Prostate gland (tissue), 2 donors: Measurements from ENCODE around the gene GLIPR2. TPM values are rescaled to one million over a fixed set of nuclear protein-coding genes. Genes with fewer than 3 reads are reported as not detected.

ENCODE experiments used
- DNase-seq: peaks from one replicate; pipeline ENCODE4 v3.0.0-alpha.2; 2019; ENCODE audit warnings: low spot score
- H3K27ac ChIP-seq, 2 donors: fragments of 200-600 bp; sonication (generic); 2 replicates each; pipeline ENCODE4 v1.5.1; 2017 to 2019
- H3K27me3 ChIP-seq: fragments of 200-600 bp; sonication (generic); replicated peaks from 2 replicates; pipeline ENCODE4 v1.5.1; 2019; ENCODE audit not compliant: insufficient read depth
- H3K36me3 ChIP-seq, 2 donors: fragments of 200-600 bp; sonication (generic); 1 replicate in 1 of 2; 2 replicates in 1 of 2; pipeline versions ENCODE4 v1.5.1 to v1.8.1; 2017 to 2019
- H3K4me1 ChIP-seq: fragments of 200-600 bp; sonication (generic); replicated peaks from 2 replicates; pipeline ENCODE4 v1.5.1; 2019
- H3K4me3 ChIP-seq, 2 donors: fragments of 200-600 bp; sonication (generic); 2 replicates each; pipeline ENCODE4 v1.5.1; 2017 to 2019
- H3K9me3 ChIP-seq: fragments of 200-600 bp; sonication (generic); 2 replicates; pipeline ENCODE4 v1.5.1; 2017
- POLR2A ChIP-seq: fragments of 450-650 bp; IDR thresholded peaks from one replicate; pipeline ENCODE4 v1.6.1; 2016; ENCODE audit warnings: antibody characterized with exemption, mild to moderate bottlenecking
- POLR2AphosphoS5 ChIP-seq: sonication (generic); formaldehyde crosslinking; IDR thresholded peaks from one replicate; pipeline ENCODE4 v1.6.1; 2017; ENCODE audit warnings: antibody characterized with exemption
- WGBS: methylation state at CpG from one replicate; pipeline ENCODE4 v1.1.5; 2018; 5-methylcytosine and 5-hydroxymethylcytosine counted together
- intact Hi-C: fragments of 100-400 bp; cut with DNase I; formaldehyde crosslinking; loops from one replicate; pipeline ENCODE4 v1.14.2; 2022
- total RNA-seq, 2 donors: library from RNA; depleted of rRNA; stranded (reverse); fragments of >200 nt; gene quantifications; one replicate each; pipeline ENCODE4 v1.1.0, GENCODE V29; 2016
- TF ChIP-seq, protein P1 (sequence below), 4 experiments: fragments of 200-600 bp in 2 of 4; fragments of 450-650 bp in 2 of 4; sonication (generic) in 2 of 4; IDR thresholded peaks; 1 replicate in 3 of 4; 2 replicates in 1 of 4; pipeline ENCODE4 v1.5.1; 2016 to 2019; ENCODE audit warnings: antibody characterized with exemption in 4 of 4, mild to moderate bottlenecking in 2 of 4, moderate library complexity in 2 of 4

The GLIPR2 gene
- total RNA-seq, 2 donors from 2014 or later = 21.6 to 36.5 TPM

DNA sequence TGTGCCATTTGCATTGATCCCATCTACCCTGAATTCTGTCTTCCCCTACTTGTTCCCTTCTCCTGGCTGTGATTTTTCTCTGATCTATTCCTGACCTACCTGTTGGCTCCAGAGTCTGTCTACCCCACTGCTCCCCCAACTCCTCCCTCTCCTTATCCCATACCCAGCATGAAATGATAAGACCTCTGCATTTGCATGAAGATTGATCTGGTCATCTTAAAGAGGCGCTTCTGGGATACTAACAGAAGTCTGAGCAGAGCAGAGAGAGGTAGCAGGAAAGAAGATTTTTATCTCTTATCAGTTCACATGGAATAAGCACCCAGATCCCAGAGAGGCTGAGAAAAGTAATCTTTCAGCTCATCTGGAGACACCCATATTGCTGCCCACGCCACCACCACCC is 18.3 kb upstream of the GLIPR2 start:
- no peaks in the 10 kb centered on the region for H3K36me3 ChIP-seq

DNA sequence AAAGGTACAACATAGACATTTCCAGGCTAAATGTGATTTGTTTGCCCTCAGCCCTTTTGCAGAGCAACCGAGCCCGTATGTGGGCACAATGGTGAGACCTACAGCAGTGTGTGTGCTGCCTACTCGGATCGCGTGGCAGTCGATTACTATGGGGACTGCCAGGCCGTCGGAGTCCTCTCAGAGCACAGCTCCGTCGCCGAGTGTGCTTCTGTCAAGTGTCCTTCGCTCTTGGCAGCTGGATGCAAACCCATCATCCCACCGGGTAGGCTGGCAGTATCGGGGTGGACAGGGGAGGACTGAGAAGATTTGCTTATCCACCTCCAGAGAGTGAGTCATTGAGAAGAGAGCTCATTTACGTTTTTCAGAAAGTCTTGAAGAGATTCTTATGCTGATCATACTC is 17.8 kb upstream of the GLIPR2 start:
- H3K9me3 ChIP-seq = no peaks in the 10 kb centered on the region
- H3K4me3 ChIP-seq = no peak overlapping the region
- TF ChIP-seq, protein P1, sequence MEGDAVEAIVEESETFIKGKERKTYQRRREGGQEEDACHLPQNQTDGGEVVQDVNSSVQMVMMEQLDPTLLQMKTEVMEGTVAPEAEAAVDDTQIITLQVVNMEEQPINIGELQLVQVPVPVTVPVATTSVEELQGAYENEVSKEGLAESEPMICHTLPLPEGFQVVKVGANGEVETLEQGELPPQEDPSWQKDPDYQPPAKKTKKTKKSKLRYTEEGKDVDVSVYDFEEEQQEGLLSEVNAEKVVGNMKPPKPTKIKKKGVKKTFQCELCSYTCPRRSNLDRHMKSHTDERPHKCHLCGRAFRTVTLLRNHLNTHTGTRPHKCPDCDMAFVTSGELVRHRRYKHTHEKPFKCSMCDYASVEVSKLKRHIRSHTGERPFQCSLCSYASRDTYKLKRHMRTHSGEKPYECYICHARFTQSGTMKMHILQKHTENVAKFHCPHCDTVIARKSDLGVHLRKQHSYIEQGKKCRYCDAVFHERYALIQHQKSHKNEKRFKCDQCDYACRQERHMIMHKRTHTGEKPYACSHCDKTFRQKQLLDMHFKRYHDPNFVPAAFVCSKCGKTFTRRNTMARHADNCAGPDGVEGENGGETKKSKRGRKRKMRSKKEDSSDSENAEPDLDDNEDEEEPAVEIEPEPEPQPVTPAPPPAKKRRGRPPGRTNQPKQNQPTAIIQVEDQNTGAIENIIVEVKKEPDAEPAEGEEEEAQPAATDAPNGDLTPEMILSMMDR (IDR thresholded peaks at IDR 0.05) = no peak
- TF ChIP-seq POLR2A = no peak
- TF ChIP-seq POLR2AphosphoS5 = no peak
- no peaks in the 10 kb centered on the region for H3K27me3 ChIP-seq
- intact Hi-C loops = no loop called here
- H3K36me3 ChIP-seq = no peaks in the 10 kb centered on the region
- H3K4me1 ChIP-seq = no peaks in the 10 kb centered on the region
- DNase-seq = no peak
- H3K27ac ChIP-seq = no peak overlapping the region
- 84% methylated on average over 15 of the region's 15 CpGs for WGBS

More for the DNA sequence above, 18.3 kb upstream of the GLIPR2 start:
- H3K9me3 ChIP-seq = no peaks in the 10 kb centered on the region
- H3K27me3 ChIP-seq = no peaks in the 10 kb centered on the region
- H3K4me3 ChIP-seq = no peak overlapping the region
- 96% methylated on average over 2 of the region's 2 CpGs for WGBS
- H3K27ac ChIP-seq = no peak overlapping the region
- no peaks in the 10 kb centered on the region for H3K4me1 ChIP-seq
- intact Hi-C loops = no loop called here
- TF ChIP-seq, protein P1 (IDR thresholded peaks at IDR 0.05) = no peak
- TF ChIP-seq POLR2AphosphoS5 = no peak
- TF ChIP-seq POLR2A = no peak
- no peak for DNase-seq

DNA sequence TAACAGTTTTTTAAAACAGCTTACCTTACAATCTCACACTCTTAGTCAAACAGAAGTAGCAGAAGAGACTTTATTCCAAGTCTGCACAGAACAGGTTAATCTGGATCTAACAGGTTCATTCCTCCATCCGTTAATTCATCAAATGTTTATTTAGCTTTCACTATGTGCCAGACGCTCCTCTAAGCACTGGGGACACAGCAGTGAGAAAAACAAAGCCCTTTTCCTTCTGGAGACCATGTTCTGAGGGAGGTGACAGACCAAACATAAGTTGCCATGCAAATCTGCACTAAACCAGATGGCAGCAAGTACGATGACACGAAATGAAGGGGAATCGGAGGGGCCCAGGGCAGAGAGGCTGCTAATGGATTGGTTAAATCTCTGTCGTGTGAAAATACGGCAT is 17.1 kb upstream of the GLIPR2 start:
- 63% methylated on average over 7 of the region's 7 CpGs for WGBS
- Histone ChIP-seq H3K9me3 (no peaks in the 10 kb centered on the region), H3K27me3 (no peaks in the 10 kb centered on the region), H3K27ac (no peak overlapping the region), H3K36me3 (no peaks in the 10 kb centered on the region), H3K4me1 (no peaks in the 10 kb centered on the region), H3K4me3 (no peak overlapping the region)
- no peak for DNase-seq
- intact Hi-C loops = no loop called here
- peak; percentile 37 for TF ChIP-seq POLR2AphosphoS5
- TF ChIP-seq, protein P1 (IDR thresholded peaks at IDR 0.05) = no peak
- TF ChIP-seq POLR2A = no peak

DNA sequence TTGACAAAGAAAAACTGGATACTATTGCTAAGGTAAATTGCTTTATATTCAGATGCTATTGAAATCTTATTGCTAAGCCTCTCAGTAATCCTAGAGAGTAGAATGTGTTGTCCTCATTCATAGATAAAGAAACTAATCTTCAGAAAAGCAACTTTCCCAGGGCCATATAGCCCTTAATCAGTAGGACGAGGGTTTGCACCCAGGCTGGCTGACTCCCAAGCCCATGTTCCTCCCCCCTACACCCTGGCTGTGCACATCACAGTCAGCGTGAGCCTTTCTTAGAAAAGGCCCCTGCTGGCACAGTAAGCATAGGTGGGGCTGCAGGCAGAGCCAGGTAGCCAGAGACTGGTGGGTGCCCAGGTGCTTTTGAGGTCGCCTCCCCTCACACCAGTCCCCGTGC is 15.8 kb upstream of the GLIPR2 start:
- H3K36me3 ChIP-seq = no peaks in the 10 kb centered on the region
- H3K27me3 ChIP-seq = no peaks in the 10 kb centered on the region
- H3K9me3 ChIP-seq = no peaks in the 10 kb centered on the region
- no peak overlapping the region for H3K27ac ChIP-seq
- no peak overlapping the region for H3K4me3 ChIP-seq
- intact Hi-C loops = no loop called here
- DNase-seq = no peak
- WGBS = 88% methylated on average over 4 of the region's 4 CpGs
- H3K4me1 ChIP-seq = no peaks in the 10 kb centered on the region
- TF ChIP-seq POLR2A (no peak), POLR2AphosphoS5 (no peak)
- TF ChIP-seq, protein P1 (IDR thresholded peaks at IDR 0.05) = no peak

DNA sequence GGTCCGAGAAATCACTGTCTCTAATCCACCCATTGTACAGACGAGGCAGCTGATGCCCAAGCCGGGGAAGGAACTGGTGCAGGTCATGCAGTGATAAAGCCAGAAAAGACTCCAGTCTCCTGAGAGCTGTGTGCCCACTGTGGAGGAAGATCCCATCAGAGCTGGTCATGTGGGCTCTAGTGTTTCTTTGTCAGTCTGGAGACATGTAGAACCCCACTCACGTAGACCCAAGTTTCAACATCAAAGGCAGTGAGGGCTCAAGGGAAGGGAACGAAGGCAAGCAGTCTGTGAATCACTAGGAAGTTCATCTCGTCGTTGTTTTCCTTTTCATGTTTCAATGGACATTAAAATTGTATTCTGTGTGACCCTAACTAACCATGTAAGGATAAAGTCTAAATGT is 14.6 kb upstream of the GLIPR2 start:
- TF ChIP-seq POLR2A = no peak
- TF ChIP-seq, protein P1 (IDR thresholded peaks at IDR 0.05) = no peak
- no peak for TF ChIP-seq POLR2AphosphoS5
- no peaks in the 10 kb centered on the region for H3K9me3 ChIP-seq
- H3K36me3 ChIP-seq = no peaks in the 10 kb centered on the region
- intact Hi-C loops = no loop called here
- no peak overlapping the region for H3K4me3 ChIP-seq
- no peak overlapping the region for H3K27ac ChIP-seq
- WGBS = 95% methylated on average over 7 of the region's 7 CpGs
- DNase-seq = no peak
- no peaks in the 10 kb centered on the region for H3K4me1 ChIP-seq
- H3K27me3 ChIP-seq = no peaks in the 10 kb centered on the region
